ENCODE data around the gene PTPRE.

GRCh38 chr10:127984945-127985344 is 78.0 kb downstream of the PTPRE start:
- no peak for TF ChIP-seq POLR2A (IDR thresholded peaks at IDR 0.05; ENCODE audit: low read depth, low read length)
- TF ChIP-seq POLR2AphosphoS5 (IDR thresholded peaks at IDR 0.05; ENCODE audit: low read depth, low read length), result no peak
- TF ChIP-seq SPI1 (IDR thresholded peaks at IDR 0.05; ENCODE audit: low read depth, low read length), result no peak
